MM.1S (cell line): ENCODE results near the gene CALCB.

Experiments
- DNase-seq: peaks from one replicate; pipeline ENCODE4 v3.0.0-alpha.2; 2015
- H2AFZ ChIP-seq: fragments of 300-600 bp; sonication (generic); 2 replicates; pipeline ENCODE4 v1.6.0; 2016; ENCODE audit warnings: antibody characterized with exemption, low read length
- H3F3A ChIP-seq: fragments of 300-600 bp; sonication (generic); 2 replicates; pipeline ENCODE4 v1.6.1; 2016; ENCODE audit warnings: mild to moderate bottlenecking, antibody characterized with exemption, low read length, moderate library complexity, mixed read lengths; ENCODE audit not compliant: insufficient read depth
- H3K27ac ChIP-seq: fragments of 300-600 bp; sonication (generic); 2 replicates; pipeline ENCODE4 v1.5.1; 2016; ENCODE audit warnings: mild to moderate bottlenecking, low read length
- H3K27me3 ChIP-seq: fragments of 300-600 bp; sonication (generic); replicated peaks from 2 replicates; pipeline ENCODE4 v1.6.0; 2016; ENCODE audit warnings: low read length; ENCODE audit not compliant: insufficient read depth
- H3K36me3 ChIP-seq: fragments of 300-600 bp; sonication (generic); replicated peaks from 2 replicates; pipeline ENCODE4 v1.6.1; 2016; ENCODE audit warnings: mild to moderate bottlenecking, low read length, mixed read lengths; ENCODE audit not compliant: insufficient read depth
- H3K4me1 ChIP-seq: fragments of 300-600 bp; sonication (generic); 2 replicates; pipeline ENCODE4 v1.6.1; 2016; ENCODE audit warnings: low read length, mixed read lengths
- H3K4me2 ChIP-seq: fragments of 300-600 bp; sonication (generic); 2 replicates; pipeline ENCODE4 v1.6.0; 2016; ENCODE audit warnings: low read depth, low read length
- H3K4me3 ChIP-seq: fragments of 300-600 bp; sonication (generic); 2 replicates; pipeline ENCODE4 v1.5.1; 2016; ENCODE audit warnings: low read length, mixed read lengths
- H3K79me2 ChIP-seq: fragments of 300-600 bp; sonication (generic); 2 replicates; pipeline ENCODE4 v1.6.1; 2016; ENCODE audit warnings: mixed run types, low read length, mixed read lengths
- H3K9ac ChIP-seq: fragments of 300-600 bp; sonication (generic); 2 replicates; pipeline ENCODE4 v1.6.1; 2016; ENCODE audit warnings: low read length, mixed read lengths
- H3K9me2 ChIP-seq: fragments of 300-600 bp; sonication (generic); replicated peaks from 2 replicates; pipeline ENCODE4 v1.6.1; 2016; ENCODE audit warnings: mild to moderate bottlenecking, low read length, mixed read lengths; ENCODE audit not compliant: insufficient read depth
- H3K9me3 ChIP-seq: fragments of 300-600 bp; sonication (generic); replicated peaks from 2 replicates; pipeline ENCODE4 v1.6.1; 2016; ENCODE audit warnings: mild to moderate bottlenecking, low read length, mixed read lengths; ENCODE audit not compliant: insufficient read depth
- H4K20me1 ChIP-seq: fragments of 300-600 bp; sonication (generic); 2 replicates; pipeline ENCODE4 v1.6.1; 2016; ENCODE audit warnings: mild to moderate bottlenecking, low read length, moderate library complexity, mixed read lengths; ENCODE audit not compliant: insufficient read depth
- CTCF ChIP-seq: fragments of 300-600 bp; sonication (generic); IDR thresholded peaks from 2 replicates; pipeline ENCODE4 v1.5.1; 2016; ENCODE audit warnings: antibody characterized with exemption, low read length, mixed read lengths
- EZH2 ChIP-seq: fragments of 300-600 bp; sonication (generic); optimal IDR thresholded peaks from 2 replicates; pipeline ENCODE3; 2017; ENCODE audit warnings: low read depth, mild to moderate bottlenecking, antibody characterized with exemption, low read length, mixed read lengths
- EZH2phosphoT487 ChIP-seq: fragments of 300-600 bp; sonication (generic); IDR thresholded peaks from 2 replicates; pipeline ENCODE4 v1.6.1; 2018; ENCODE audit warnings: antibody characterized with exemption, low read length

CALCB gene

GRCh38 chr11:15101072-15101709 lies 27.8 kb downstream of the CALCB start:
- peak; percentile 62 for DNase-seq
- no peaks in the 10 kb centered on the region for H3K79me2 ChIP-seq
- H4K20me1 ChIP-seq, result no peaks in the 10 kb centered on the region
- no peak for TF ChIP-seq EZH2phosphoT487
- peak; percentile 96 for TF ChIP-seq CTCF
- no peak overlapping the region for H3K9ac ChIP-seq
- no peak overlapping the region for H3K27ac ChIP-seq
- H3K9me3 ChIP-seq, result no peaks in the 10 kb centered on the region
- H2AFZ ChIP-seq, result no peak overlapping the region
- no peaks in the 10 kb centered on the region for H3K4me1 ChIP-seq
- no peak overlapping the region for H3K4me3 ChIP-seq
- no peaks in the 10 kb centered on the region for H3F3A ChIP-seq
- H3K9me2 ChIP-seq, result no peaks in the 10 kb centered on the region
- no peaks in the 10 kb centered on the region for H3K27me3 ChIP-seq
- no peak overlapping the region for H3K4me2 ChIP-seq
- H3K36me3 ChIP-seq, result no peaks in the 10 kb centered on the region

GRCh38 chr11:15104166-15104565 lies 30.8 kb downstream of the CALCB start:
- Histone ChIP-seq H3K9me3 (no peaks in the 10 kb centered on the region), H3F3A (no peaks in the 10 kb centered on the region), H3K4me1 (peaks cover 12% of the 10 kb centered on the region), H3K27me3 (no peaks in the 10 kb centered on the region), H2AFZ (no peak overlapping the region), H3K4me3 (no peak overlapping the region), H3K27ac (no peak overlapping the region), H3K79me2 (no peaks in the 10 kb centered on the region), H4K20me1 (no peaks in the 10 kb centered on the region), H3K9me2 (no peaks in the 10 kb centered on the region), H3K4me2 (no peak overlapping the region), H3K9ac (no peak overlapping the region), H3K36me3 (no peaks in the 10 kb centered on the region)
- TF ChIP-seq CTCF (no peak), EZH2 (no peak), EZH2phosphoT487 (no peak)
- no peak for DNase-seq

- Histone ChIP-seq H3K9me2 (no peaks in the 10 kb centered on the region), H3K79me2 (no peaks in the 10 kb centered on the region), H2AFZ (no peak overlapping the region), H3K4me2 (no peak overlapping the region), H3F3A (no peaks in the 10 kb centered on the region), H3K27me3 (no peaks in the 10 kb centered on the region), H3K9me3 (no peaks in the 10 kb centered on the region), H4K20me1 (no peaks in the 10 kb centered on the region), H3K4me3 (no peak overlapping the region), H3K9ac (no peak overlapping the region), H3K4me1 (peaks cover 12% of the 10 kb centered on the region), H3K27ac (no peak overlapping the region), H3K36me3 (no peaks in the 10 kb centered on the region)
- TF ChIP-seq EZH2, result no peak
- no peak for TF ChIP-seq CTCF
- no peak for TF ChIP-seq EZH2phosphoT487
- no peak for DNase-seq
These were observed 33.0 kb downstream of the CALCB start for GRCh38 chr11:15106201-15106965.
